Measurements from ENCODE around the gene CCL1. TPM values are rescaled to one million over a fixed set of nuclear protein-coding genes. Genes with fewer than 3 reads are reported as not detected.

Gene CCL1
- total RNA-seq, 1 experiment from 2014 or later, result not detected

DNA sequence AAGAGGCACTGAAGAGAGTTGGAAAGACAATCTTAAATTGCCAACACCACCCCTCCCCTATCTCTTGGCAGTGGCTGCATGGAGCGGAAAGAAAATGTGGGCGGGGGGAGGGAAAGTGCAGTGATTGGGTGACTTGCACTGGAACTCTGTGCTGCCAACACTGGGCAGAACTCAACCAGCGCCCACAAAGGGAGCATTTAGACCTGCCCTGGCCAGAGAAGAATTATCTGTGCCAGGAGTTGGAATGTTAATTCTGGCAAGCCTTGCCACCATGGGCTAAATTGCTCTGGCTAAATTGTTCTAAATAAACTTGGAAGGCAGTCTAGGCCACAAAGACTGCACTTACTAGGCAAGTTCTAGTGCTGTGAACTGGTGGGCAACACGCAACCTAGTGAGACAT lies 13.3 kb downstream of the CCL1 start:
- H3K4me3 Mint-ChIP-seq (ENCODE audit: unreplicated experiment), result no peak overlapping the region
- POLR2A ChIA-PET, result no interaction called here
- CTCF ChIA-PET, result interaction anchor here (1.5 kb wide), 1 partner anchor 12 kb away, joined by 11 read pairs; no protein-coding TSS in a partner anchor
- BruUV-seq (replicated peaks), result no TSS peak
- DNase-seq (ENCODE audit: unreplicated experiment), result no peak
- no peaks in the 10 kb centered on the region for H3K36me3 Mint-ChIP-seq (ENCODE audit: insufficient read depth, unreplicated experiment)
- H3K4me1 Mint-ChIP-seq (ENCODE audit: insufficient read depth, unreplicated experiment), result no peaks in the 10 kb centered on the region
- no peak overlapping the region for H3K27ac Mint-ChIP-seq (ENCODE audit: low read depth, unreplicated experiment)
- intact Hi-C loops (cut with micrococcal nuclease), result no loop called here
- TF ChIP-seq, protein P1, sequence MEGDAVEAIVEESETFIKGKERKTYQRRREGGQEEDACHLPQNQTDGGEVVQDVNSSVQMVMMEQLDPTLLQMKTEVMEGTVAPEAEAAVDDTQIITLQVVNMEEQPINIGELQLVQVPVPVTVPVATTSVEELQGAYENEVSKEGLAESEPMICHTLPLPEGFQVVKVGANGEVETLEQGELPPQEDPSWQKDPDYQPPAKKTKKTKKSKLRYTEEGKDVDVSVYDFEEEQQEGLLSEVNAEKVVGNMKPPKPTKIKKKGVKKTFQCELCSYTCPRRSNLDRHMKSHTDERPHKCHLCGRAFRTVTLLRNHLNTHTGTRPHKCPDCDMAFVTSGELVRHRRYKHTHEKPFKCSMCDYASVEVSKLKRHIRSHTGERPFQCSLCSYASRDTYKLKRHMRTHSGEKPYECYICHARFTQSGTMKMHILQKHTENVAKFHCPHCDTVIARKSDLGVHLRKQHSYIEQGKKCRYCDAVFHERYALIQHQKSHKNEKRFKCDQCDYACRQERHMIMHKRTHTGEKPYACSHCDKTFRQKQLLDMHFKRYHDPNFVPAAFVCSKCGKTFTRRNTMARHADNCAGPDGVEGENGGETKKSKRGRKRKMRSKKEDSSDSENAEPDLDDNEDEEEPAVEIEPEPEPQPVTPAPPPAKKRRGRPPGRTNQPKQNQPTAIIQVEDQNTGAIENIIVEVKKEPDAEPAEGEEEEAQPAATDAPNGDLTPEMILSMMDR (IDR thresholded peaks at IDR 0.05; ENCODE audit: unreplicated experiment), result no peak
- H3K27me3 Mint-ChIP-seq (ENCODE audit: insufficient read depth, unreplicated experiment), result no peaks in the 10 kb centered on the region
- H3K9me3 Mint-ChIP-seq (ENCODE audit: unreplicated experiment), result peaks cover 7% of the 10 kb centered on the region

DNA sequence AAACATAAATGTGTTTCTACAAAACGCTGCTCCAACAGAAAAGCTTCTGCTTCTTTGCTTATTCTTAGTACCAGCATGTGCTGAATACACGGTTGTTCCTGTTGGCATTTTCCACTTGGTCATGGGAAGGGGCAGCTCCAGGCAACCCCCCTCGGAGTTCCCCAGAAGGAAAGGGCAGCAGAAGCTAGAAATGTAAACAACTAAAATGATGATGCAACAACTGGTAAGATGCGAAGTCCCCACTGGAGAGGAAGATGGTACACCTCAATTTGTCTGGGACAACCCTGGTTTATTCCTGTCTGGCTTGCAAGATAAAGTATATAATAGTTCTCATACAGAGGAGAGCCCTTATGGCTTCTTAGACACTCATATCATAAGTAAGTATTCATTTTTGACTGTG lies 16.0 kb downstream of the CCL1 start:
- Mint-ChIP-seq H3K27me3 (ENCODE audit: insufficient read depth, unreplicated experiment) (no peaks in the 10 kb centered on the region), H3K27ac (ENCODE audit: low read depth, unreplicated experiment) (no peak overlapping the region), H3K4me3 (ENCODE audit: unreplicated experiment) (no peak overlapping the region), H3K36me3 (ENCODE audit: insufficient read depth, unreplicated experiment) (no peaks in the 10 kb centered on the region), H3K9me3 (ENCODE audit: unreplicated experiment) (no peaks in the 10 kb centered on the region), H3K4me1 (ENCODE audit: insufficient read depth, unreplicated experiment) (no peaks in the 10 kb centered on the region)
- TF ChIP-seq, protein P1 (IDR thresholded peaks at IDR 0.05; ENCODE audit: unreplicated experiment), result no peak
- intact Hi-C loops (cut with micrococcal nuclease), result no loop called here
- BruUV-seq (replicated peaks), result no TSS peak
- no peak for DNase-seq (ENCODE audit: unreplicated experiment)
- POLR2A ChIA-PET, result no interaction called here
- CTCF ChIA-PET, result no interaction called here

DNA sequence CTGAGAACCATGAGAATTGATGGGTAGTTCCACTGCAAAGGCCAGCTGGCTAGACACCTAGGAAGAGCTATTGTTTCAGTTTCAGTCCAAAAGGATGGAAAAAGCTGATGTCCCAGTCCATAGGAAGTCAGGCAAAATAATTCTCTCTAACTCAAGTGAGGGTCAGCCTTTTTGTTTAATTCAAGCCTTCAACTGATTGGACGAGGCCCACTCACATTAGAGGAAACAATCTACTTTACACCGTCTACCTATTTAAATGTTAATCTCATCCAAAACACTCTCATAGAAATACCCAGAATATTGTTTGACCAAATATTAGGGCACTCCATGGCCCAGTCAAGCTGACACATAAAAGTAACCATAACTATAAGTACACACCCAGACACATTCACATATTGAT lies 21.1 kb downstream of the CCL1 start:
- TF ChIP-seq, protein P1 (IDR thresholded peaks at IDR 0.05; ENCODE audit: unreplicated experiment), result no peak
- intact Hi-C loops (cut with micrococcal nuclease), result no loop called here
- Mint-ChIP-seq H3K27me3 (ENCODE audit: insufficient read depth, unreplicated experiment) (peaks cover 19% of the 10 kb centered on the region), H3K4me1 (ENCODE audit: insufficient read depth, unreplicated experiment) (no peaks in the 10 kb centered on the region), H3K4me3 (ENCODE audit: unreplicated experiment) (no peak overlapping the region), H3K9me3 (ENCODE audit: unreplicated experiment) (peaks cover 11% of the 10 kb centered on the region), H3K36me3 (ENCODE audit: insufficient read depth, unreplicated experiment) (no peaks in the 10 kb centered on the region), H3K27ac (ENCODE audit: low read depth, unreplicated experiment) (no peak overlapping the region)
- BruUV-seq (replicated peaks), result no TSS peak
- no peak for DNase-seq (ENCODE audit: unreplicated experiment)
- ChIA-PET CTCF (interaction anchor here (0.6 to 1.4 kb wide), 3 partner anchors 9 to 20 kb away, joined by 3 to 4 read pairs (median 4); no protein-coding TSS in a partner anchor), POLR2A (no interaction called here)

DNA sequence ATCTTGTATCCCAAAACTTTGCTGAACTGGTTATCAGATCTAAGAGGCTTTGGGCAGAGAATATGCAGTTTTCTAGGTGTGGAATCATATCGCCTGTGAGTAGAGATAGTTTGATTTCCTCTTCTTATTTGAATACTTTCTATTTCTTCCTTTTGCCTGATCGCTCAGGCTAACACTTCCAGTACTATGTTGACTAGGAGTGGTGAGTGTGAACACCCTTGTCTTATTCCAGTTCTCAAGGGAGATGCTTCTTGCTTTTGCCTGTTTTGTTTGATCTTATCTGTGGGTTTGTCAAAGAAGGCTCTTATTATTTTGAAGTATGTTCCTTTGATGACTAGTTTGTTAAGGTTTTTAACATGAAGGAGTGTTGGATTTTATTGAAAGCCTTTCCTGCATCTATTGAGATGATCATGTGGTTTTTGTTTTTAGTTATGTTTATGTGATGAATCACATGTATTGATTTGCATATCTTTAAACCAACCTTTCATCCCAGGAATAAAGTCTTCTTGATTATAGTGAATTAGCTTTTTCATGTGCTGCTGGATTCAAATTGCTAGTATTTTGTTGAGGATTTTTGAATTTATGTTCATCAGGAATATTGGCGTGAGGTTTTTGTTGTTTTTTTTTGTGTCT lies 23.8 kb downstream of the CCL1 start:
- Mint-ChIP-seq H3K4me1 (ENCODE audit: insufficient read depth, unreplicated experiment) (no peaks in the 10 kb centered on the region), H3K9me3 (ENCODE audit: unreplicated experiment) (peaks cover 11% of the 10 kb centered on the region), H3K36me3 (ENCODE audit: insufficient read depth, unreplicated experiment) (no peaks in the 10 kb centered on the region), H3K4me3 (ENCODE audit: unreplicated experiment) (no peak overlapping the region), H3K27me3 (ENCODE audit: insufficient read depth, unreplicated experiment) (peaks cover 19% of the 10 kb centered on the region), H3K27ac (ENCODE audit: low read depth, unreplicated experiment) (no peak overlapping the region)
- POLR2A ChIA-PET, result no interaction called here
- TF ChIP-seq, protein P1 (IDR thresholded peaks at IDR 0.05; ENCODE audit: unreplicated experiment), result no peak
- CTCF ChIA-PET, result interaction anchor here (0.6 to 1.5 kb wide), 4 partner anchors 22 to 779 kb away, joined by 3 to 11 read pairs (median 4); no protein-coding TSS in a partner anchor
- intact Hi-C loops (cut with micrococcal nuclease), result no loop called here
- DNase-seq (ENCODE audit: unreplicated experiment), result no peak
- no TSS peak for BruUV-seq (replicated peaks)

Data from MCF 10A (cell line).